T-helper 9 cell (primary cell): ENCODE data around the gene VRTN.
"Not testable (repeated sequence)": the region's sequence is repeated elsewhere in the genome, so short reads cannot be mapped to it uniquely, and the experiment has no call there.

ENCODE experiments used
- DNase-seq: peaks from one replicate; pipeline ENCODE4 v3.0.0-alpha.2; 2020
- total RNA-seq, 2 donors: gene quantifications; one replicate each; lab custom pipeline; 2026; lab: John Stamatoyannopoulos, UW

VRTN gene
- 0 reads per million in 2 donors for total RNA-seq

- no peak for DNase-seq
Observed at GRCh38 chr14:74348241-74348734, at the start of gene VRTN. VRTN (plus strand) TSS chr14:74348471; CDS start chr14:74356784, 8,313 bp downstream.

DNA sequence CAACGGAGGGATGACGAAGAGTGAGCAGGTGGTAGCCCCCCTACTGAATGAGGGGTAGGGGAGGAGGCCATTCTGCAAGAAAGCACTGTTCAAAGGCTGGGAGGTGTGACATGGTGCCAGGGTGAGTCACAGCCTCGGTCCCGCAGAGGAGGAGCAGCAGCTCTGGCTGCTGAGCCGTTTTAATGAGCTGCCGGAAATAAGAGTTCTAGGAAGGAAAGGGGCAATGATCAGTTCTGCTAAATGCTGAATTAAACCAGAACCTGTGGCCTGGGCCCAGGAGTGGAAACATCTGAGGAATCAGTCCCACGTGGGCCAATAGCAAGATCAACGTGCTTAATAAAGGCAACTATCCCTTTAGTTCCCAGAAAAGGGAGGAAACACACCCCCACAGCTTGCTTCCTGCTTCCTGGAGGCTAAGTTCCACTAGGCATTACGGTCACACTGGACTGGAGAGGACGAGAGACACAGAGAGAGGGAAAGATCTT is 49.2 kb upstream of the VRTN start:
- no peak for DNase-seq

- DNase-seq, result no peak
Observed at GRCh38 chr14:74301594-74302151, 46.6 kb upstream of the VRTN start.

DNA sequence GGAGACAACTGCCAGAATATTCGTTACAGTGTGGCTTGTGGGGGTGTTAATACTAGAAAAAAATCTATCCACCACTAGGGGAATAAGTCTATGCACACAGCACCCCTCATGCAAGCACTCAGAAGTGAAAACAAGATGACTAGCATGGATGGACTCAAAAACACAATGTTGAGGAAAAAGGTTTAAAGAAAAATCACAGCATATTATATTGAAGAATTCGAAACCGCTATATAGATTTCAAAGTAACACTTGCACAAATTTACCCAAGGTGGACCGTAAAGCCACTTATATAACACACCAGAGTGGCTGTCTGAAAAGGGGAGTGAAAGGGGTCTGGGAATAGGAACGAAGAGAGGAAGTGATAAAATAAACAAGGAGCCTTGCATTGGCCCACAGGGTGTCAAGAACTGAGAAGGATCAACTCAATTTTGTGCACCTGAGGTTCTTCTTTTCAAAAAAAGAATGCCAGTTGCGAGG is 46.1 kb upstream of the VRTN start:
- no peak for DNase-seq

- DNase-seq, result peak; percentile 62
Observed at GRCh38 chr14:74302634-74303569, 45.4 kb upstream of the VRTN start, which contains the start of gene ABCD4. ABCD4 (minus strand) TSS chr14:74302934; CDS start chr14:74302912, 22 bp downstream.

- DNase-seq, result no peak
Observed at GRCh38 chr14:74308695-74309094, 39.6 kb upstream of the VRTN start.

DNA sequence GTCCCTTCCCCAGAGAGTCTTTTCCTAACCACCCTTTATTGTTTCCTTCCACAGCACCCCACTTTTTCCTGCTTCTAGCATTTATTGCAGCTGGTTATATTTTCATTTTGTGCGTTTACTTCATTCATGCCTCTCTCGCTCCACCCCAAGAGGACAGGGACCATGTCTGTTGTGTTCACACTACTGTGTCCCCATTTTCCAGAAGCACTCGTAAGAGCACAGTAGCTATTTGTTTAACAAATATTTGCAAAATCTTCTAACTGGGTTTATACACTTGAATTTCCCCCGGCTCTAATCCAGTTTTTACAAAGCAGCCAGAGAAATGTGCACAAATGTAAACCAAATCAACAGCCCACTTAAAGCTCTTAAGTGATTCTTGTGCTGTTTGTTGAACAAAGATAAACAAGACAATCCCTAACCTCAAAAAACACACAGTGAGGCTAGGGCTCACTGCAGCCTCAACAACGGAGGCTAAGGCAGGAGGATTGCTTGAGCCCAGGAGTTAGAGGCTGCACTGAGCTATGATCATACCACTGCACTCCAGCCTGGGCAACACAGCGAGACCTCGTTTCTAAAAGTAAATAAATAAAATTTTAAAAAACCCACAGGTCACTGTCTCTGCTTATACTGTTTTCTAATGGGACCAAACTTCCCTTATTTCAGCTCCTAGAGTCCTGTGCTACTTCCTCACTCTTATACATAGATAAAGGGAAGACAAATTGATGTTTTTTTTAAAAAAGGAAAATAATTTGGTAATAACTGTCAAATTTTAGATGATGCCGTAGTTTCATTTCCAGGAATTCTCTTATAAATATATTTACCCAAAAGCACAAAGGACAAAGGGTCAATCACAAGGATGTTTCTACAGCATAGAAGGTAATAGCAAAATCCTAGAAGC is 38.9 kb upstream of the VRTN start:
- no peak for DNase-seq

GRCh38 chr14:74312161-74312560 is 36.1 kb upstream of the VRTN start:
- no peak for DNase-seq

DNA sequence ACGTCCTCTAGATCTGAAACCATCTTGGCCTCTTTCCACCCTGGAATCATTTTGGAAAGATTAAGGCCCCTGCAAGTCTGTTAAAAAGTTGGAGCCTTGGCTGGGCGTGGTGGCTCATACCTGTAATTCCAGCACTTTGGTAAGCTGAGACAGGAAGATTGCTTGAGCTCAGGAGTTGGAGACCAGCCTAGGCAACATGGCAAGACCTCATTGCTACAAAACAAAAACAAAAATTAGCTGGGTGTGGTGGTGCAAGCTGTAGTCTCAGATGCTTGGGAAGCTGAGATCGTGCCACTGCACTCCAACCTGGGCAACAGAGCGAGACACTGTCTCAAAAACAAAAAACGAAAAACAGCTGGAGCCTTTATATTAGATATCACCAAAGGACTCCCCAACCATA is 34.7 kb upstream of the VRTN start:
- DNase-seq, result no peak

GRCh38 chr14:74314576-74314975 is 33.7 kb upstream of the VRTN start:
- no peak for DNase-seq

GRCh38 chr14:74324931-74325361 is 23.3 kb upstream of the VRTN start:
- no peak for DNase-seq

DNA sequence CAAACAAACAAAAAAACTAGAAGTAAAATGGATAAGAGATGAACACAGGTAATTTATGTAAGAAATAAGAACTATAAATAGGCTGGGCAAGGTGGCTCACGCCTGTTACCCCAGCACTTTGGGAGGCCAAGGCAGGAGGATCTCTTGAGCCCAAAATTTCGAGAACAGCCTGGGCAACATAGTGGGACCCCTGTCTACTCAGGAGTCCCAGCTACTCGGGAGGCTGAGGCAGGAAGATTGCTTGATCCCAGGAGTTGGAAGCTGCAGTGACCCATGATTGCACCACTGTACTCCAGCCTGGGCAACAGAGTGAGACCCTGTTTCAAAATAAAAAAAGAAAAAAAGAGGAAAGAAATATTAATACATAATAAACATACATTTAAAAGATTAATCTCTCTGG is 22.8 kb upstream of the VRTN start:
- no peak for DNase-seq

DNA sequence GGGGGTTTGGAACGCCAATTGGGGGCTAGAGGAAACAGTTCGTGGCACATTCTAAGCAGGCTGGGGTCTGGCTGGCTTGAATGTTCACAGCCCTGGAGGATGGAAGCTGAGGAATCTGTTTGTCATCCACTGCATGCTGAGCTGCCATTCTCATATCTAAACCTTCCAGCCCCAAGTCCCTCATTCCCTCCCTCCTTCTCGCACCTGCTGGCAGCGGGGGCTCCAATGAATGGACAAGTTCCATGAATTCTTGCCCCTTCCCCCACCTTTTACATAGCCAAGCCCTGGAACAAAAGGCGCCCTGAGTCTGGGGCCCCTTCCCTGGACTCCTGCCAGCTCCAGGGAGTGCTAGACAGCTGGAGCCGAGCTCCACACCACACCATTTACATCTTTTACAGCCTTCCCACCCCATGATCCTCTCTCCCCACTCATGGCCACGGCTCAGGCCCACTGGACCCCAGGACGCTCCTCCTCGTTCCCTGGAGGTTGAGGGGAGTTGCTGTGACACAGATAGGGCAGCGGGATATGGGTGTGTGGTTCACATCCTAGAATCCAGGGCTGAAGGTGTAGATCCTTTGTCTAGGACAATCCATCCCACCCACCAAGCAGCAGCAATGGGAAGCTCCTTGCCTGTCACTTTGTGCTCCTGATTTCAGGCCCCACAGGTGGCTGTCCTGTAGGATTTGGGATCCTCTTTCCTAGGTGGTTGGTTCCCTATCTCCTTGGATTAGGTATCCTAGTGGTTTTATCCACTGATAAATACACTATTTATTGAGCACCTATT is 21.7 kb upstream of the VRTN start:
- DNase-seq, result no peak

GRCh38 chr14:74329950-74330552 is 18.2 kb upstream of the VRTN start:
- DNase-seq, result not testable (repeated sequence)

DNA sequence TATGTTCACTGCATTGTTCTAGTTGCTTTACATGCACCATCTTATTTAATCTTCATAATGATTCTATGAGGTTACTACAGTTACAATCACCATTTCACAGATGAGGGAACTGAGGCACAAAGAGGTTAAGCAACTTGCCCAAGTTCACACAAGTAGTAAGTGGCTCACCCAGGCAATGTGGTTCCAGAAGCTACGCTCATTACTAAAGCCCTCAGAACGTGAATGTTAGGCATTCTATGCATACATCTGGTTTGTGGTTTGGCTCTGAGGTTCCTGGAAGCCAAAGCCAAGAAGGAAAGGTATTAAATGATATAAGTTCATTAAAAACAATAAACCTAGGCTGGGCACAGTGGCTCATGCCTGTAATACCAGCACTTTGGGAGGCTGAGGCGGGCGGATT is 14.4 kb upstream of the VRTN start:
- DNase-seq, result no peak

DNA sequence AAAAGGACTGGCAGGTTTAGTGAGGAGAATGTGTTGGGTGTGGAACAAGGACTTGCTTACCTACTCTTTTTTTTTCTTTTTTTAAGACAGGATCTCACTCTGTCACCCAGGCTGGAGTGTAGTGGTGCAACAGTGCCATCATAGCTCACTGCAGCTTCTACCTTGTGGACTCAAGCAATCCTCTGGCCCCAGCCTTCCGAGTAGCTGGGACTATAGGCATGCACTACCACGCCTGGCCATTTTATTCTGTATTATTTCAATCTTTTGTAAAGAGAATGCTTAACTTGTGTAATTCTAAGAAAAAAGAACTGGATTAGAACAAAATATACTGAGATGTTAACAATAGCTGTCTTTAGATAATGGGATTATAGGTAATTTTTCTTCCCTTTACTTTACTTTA is 1.9 kb upstream of the VRTN start:
- no peak for DNase-seq

DNA sequence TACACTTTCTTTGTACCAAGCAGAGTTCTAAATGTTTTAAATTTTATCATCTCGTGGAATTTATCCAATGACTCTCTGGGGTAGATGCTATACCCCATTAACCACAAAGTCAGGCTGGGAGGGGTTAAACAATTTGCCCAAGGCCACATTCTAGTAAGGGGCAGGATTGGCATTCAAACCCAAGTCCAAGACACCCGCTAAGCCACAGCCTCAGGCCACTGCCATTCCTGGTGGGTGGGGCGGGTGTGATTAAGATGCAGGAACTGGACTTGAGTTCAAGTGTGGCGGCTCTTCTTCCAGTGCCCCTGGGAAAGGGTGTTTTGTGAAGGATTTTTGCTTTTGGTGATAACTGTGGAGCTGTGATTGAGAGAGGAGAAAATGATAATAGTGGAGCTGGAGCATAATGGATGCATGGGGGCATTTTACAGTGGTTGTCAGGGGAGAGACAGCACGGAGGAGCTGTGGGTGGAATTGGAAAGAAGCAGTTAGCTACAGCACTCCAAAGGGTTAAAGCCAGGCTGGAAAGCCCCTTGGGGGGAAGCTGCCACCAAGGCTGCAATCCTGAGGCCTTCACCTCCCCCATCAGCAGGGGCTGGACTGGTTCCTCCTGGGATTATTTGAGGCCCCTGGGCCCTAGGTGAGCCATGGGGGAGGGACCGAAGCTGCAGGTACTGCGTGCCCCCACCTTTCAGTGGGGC is 1.0 kb upstream of the VRTN start:
- no peak for DNase-seq

- DNase-seq, result no peak
Observed at GRCh38 chr14:74347795-74348100, 523 bp upstream of the VRTN start.

GRCh38 chr14:74348735-74349463 is 628 bp downstream of the VRTN start:
- DNase-seq, result no peak

- no peak for DNase-seq
Observed at GRCh38 chr14:74349757-74350156, 1.5 kb downstream of the VRTN start.
